A549 (cell line): ENCODE data around the gene ZP1. TPM values are rescaled to one million over a fixed set of nuclear protein-coding genes. Genes with fewer than 3 reads are reported as not detected.

Experiments
- ATAC-seq, 2 experiments: fragments of 200-7000 bp in 1 of 2; fragments of >200 bp in 1 of 2; cut with Nextera tagmentation in 1 of 2; cut with Tn5 transposase in 1 of 2; 3 replicates each; pipeline versions ENCODE4 v1.8.0 to v1.9.1; 2018 to 2020; ENCODE audit warnings: mild to moderate bottlenecking in 1 of 2, moderate library complexity in 1 of 2
- CTCF ChIA-PET: fragments of 300-600 bp; sonication (Branson Sonifier 250); formaldehyde crosslinking; extraction: SDS; loops from one replicate; lab custom pipeline; 2021; ENCODE audit warnings: antibody characterized with exemption, inconsistent platforms; lab: Yijun Ruan, JAX
- POLR2A ChIA-PET: fragments of 350-600 bp; formaldehyde crosslinking; extraction: SDS; loops from one replicate; lab custom pipeline; 2021; ENCODE audit warnings: antibody characterized with exemption, inconsistent platforms; lab: Yijun Ruan, JAX
- DNase-seq, 2 experiments: peaks; one replicate each; pipeline versions ENCODE4 v3.0.0 to v3.0.0-alpha.2; 2011 to 2016; ENCODE audit warnings: low read depth in 1 of 2, low spot score in 1 of 2
- FAIRE-seq: peaks from 2 replicates; lab custom pipeline; 2011; peaks lifted over from hg19 to GRCh38; lab: Jason Lieb, UNC
- H3K27ac ChIP-seq, 2 experiments: fragments of >200 bp; sonication (Bioruptor Twin); formaldehyde crosslinking; 3 replicates each; pipeline ENCODE4 v1.5.1; 2016 to 2017
- H3K4me1 ChIP-seq: fragments of >200 bp; sonication (Bioruptor Twin); formaldehyde crosslinking; 3 replicates; pipeline ENCODE4 v1.6.1; 2016
- H3K4me2 ChIP-seq: fragments of >200 bp; sonication (Bioruptor Twin); formaldehyde crosslinking; 3 replicates; pipeline ENCODE4 v1.6.1; 2016
- H3K4me3 ChIP-seq: fragments of >200 bp; sonication (Bioruptor Twin); formaldehyde crosslinking; 3 replicates; pipeline ENCODE4 v1.5.1; 2016
- H3K9me3 ChIP-seq: fragments of >200 bp; sonication (Bioruptor Twin); formaldehyde crosslinking; 3 replicates; pipeline ENCODE4 v1.6.1; 2016
- CEBPB ChIP-seq, 2 experiments: fragments of >200 bp in 1 of 2; sonication (Bioruptor Twin) in 1 of 2; formaldehyde crosslinking in 1 of 2; IDR thresholded peaks; 2 replicates each; pipeline ENCODE4 v1.6.1; 2012 to 2016
- CHD4 ChIP-seq: fragments of 200-600 bp; sonication (generic); IDR thresholded peaks from 2 replicates; pipeline ENCODE4 v1.6.1; 2016; ENCODE audit warnings: antibody characterized with exemption, mild to moderate bottlenecking, borderline replicate concordance
- E2F6 ChIP-seq: IDR thresholded peaks from 2 replicates; pipeline ENCODE4 v1.6.1; 2012; ENCODE audit warnings: low read depth, borderline replicate concordance
- EHF ChIP-seq: fragments of 250-450 bp; sonication (Bioruptor Pico); IDR thresholded peaks from 2 replicates; pipeline ENCODE4 v1.5.0; 2020; ENCODE audit warnings: mild to moderate bottlenecking
- FOSB ChIP-seq: fragments of 250-450 bp; sonication (Bioruptor Pico); IDR thresholded peaks from 2 replicates; pipeline ENCODE4 v1.5.0; 2020; ENCODE audit warnings: mild to moderate bottlenecking, moderate library complexity
- FOXS1 ChIP-seq: fragments of 250-450 bp; sonication (Bioruptor Pico); IDR thresholded peaks from 2 replicates; pipeline ENCODE4 v1.5.0; 2020; ENCODE audit warnings: mild to moderate bottlenecking, moderate library complexity
- HOXB5 ChIP-seq: fragments of 250-450 bp; sonication (Bioruptor Pico); IDR thresholded peaks from 2 replicates; pipeline ENCODE4 v1.5.0; 2020; ENCODE audit warnings: mild to moderate bottlenecking, moderate library complexity
- JUNB ChIP-seq: fragments of >200 bp; sonication (Bioruptor Twin); formaldehyde crosslinking; IDR thresholded peaks from 2 replicates; pipeline ENCODE4 v1.6.1; 2016
- KDM5A ChIP-seq: fragments of 200-600 bp; sonication (generic); IDR thresholded peaks from 2 replicates; pipeline ENCODE4 v1.6.1; 2016; ENCODE audit warnings: antibody characterized with exemption, mild to moderate bottlenecking
- MAFK ChIP-seq: fragments of 450-650 bp; IDR thresholded peaks from 2 replicates; pipeline ENCODE4 v1.6.1; 2014; ENCODE audit not compliant: partially characterized antibody
- MAX ChIP-seq: IDR thresholded peaks from 2 replicates; pipeline ENCODE4 v1.6.1; 2012
- NR3C1 ChIP-seq: fragments of >200 bp; sonication (Bioruptor Twin); formaldehyde crosslinking; IDR thresholded peaks from 3 replicates; pipeline ENCODE4 v1.6.1; 2017
- RARB ChIP-seq: fragments of 250-450 bp; sonication (Bioruptor Pico); IDR thresholded peaks from 2 replicates; pipeline ENCODE4 v1.8.0; 2021; ENCODE audit warnings: mild to moderate bottlenecking, moderate library complexity
- RCOR1 ChIP-seq: fragments of 150-350 bp; IDR thresholded peaks from 2 replicates; pipeline ENCODE4 v1.6.1; 2014; ENCODE audit warnings: antibody characterized with exemption, low read length, low read depth
- RNF2 ChIP-seq: fragments of 200-600 bp; sonication (generic); IDR thresholded peaks from 2 replicates; pipeline ENCODE4 v1.6.1; 2016; ENCODE audit warnings: low read depth, mild to moderate bottlenecking, antibody characterized with exemption, moderate library complexity, borderline replicate concordance
- ZC3H11A ChIP-seq: fragments of 450-650 bp; IDR thresholded peaks from 2 replicates; pipeline ENCODE4 v1.6.1; 2014; ENCODE audit warnings: antibody characterized with exemption, mild to moderate bottlenecking
- WGBS: methylation state at CpG from one replicate; pipeline ENCODE4 v1.1.6; 2017; ENCODE audit errors: missing lambda C conversion rate; 5-methylcytosine and 5-hydroxymethylcytosine counted together
- polyA plus RNA-seq, 4 experiments: library from polyadenylated mRNA; depleted of rRNA in 3 of 4; stranded (reverse); fragments of >200 nt; fragmentation: RNase III in 1 of 4; extraction: RNeasy Plus Mini Kit Qiagen cat#74134 plus additional on column Dnase treatment in 1 of 4; gene quantifications; 2 replicates in 3 of 4; 3 replicates in 1 of 4; pipeline ENCODE4 v1.2.3, GENCODE V29; 2011 to 2017

The ZP1 gene
- polyA plus RNA-seq, 2 of the 4 experiments (the other 2 are of a cell fraction), result 0.06 to 0.30 TPM

GRCh38 chr11:60836866-60837515, 30.4 kb upstream of the ZP1 start:
- TF ChIP-seq ZC3H11A (no peak), CHD4 (no peak), HOXB5 (CRISPR knock-in tag) (no peak), CEBPB (IDR thresholded peaks at IDR 0.05) (no peak), KDM5A (no peak), EHF (CRISPR knock-in tag) (no peak), FOXS1 (no peak)
- Histone ChIP-seq H3K4me2 (no peak overlapping the region), H3K4me1 (peaks cover 4% of the 10 kb centered on the region; the same call in 1 of the 3 replicates), H3K9me3 (no peaks in the 10 kb centered on the region), H3K27ac (no peak overlapping the region), H3K4me3 (no peak overlapping the region)
- ChIA-PET CTCF (interaction anchor here (0.8 to 3.8 kb wide), 10 partner anchors 9 to 337 kb away, joined by 3 to 18 read pairs (median 4); no protein-coding TSS in a partner anchor), POLR2A (no interaction called here)
- ATAC-seq, result no peak
- no peak for DNase-seq
- no peak for FAIRE-seq
- 65% methylated on average over 7 of the region's 9 CpGs for WGBS

GRCh38 chr11:60838132-60838531, 29.2 kb upstream of the ZP1 start:
- H3K27ac ChIP-seq, result no peak overlapping the region
- H3K4me2 ChIP-seq, result no peak overlapping the region
- H3K9me3 ChIP-seq, result no peaks in the 10 kb centered on the region
- CTCF ChIA-PET, result interaction anchor here (0.7 to 3.8 kb wide), 11 partner anchors 7 to 511 kb away, joined by 3 to 31 read pairs (median 4); no protein-coding TSS in a partner anchor
- H3K4me3 ChIP-seq, result no peak overlapping the region
- ATAC-seq, result peak; percentile 53 to 62
- 53% methylated on average over 7 of the region's 7 CpGs for WGBS
- no peak for FAIRE-seq
- peak in 1 of 2 experiments; percentile 28 for DNase-seq
- peaks cover 4% of the 10 kb centered on the region; the same call in 1 of the 3 replicates for H3K4me1 ChIP-seq
- no peak for TF ChIP-seq JUNB
- no peak for TF ChIP-seq RCOR1
- TF ChIP-seq RNF2, result no peak
- TF ChIP-seq FOSB, result no peak
- TF ChIP-seq NR3C1, result no peak
- TF ChIP-seq KDM5A, result no peak
- POLR2A ChIA-PET, result no interaction called here

- peaks cover 18% of the 10 kb centered on the region; the same call in 1 of the 3 replicates for H3K4me1 ChIP-seq
- H3K4me2 ChIP-seq, result 0 out of 3 replicates have a peak overlapping the region, but pooled peaks have one; percentile 97
- no peaks in the 10 kb centered on the region for H3K9me3 ChIP-seq
- ATAC-seq (no peak), FAIRE-seq (no peak), DNase-seq (no peak)
- no peak overlapping the region for H3K4me3 ChIP-seq
- peak overlapping the region; percentile 87 to 94; a peak in 5 of 6 replicates for H3K27ac ChIP-seq
- CTCF ChIA-PET, result interaction anchor here (0.9 to 3.8 kb wide), 4 partner anchors 9 to 65 kb away, joined by 3 to 31 read pairs (median 4); no protein-coding TSS in a partner anchor
- TF ChIP-seq E2F6 (no peak), MAX (no peak), MAFK (peak; percentile 81), RARB (CRISPR knock-in tag) (no peak)
- 76% methylated on average over 14 of the region's 14 CpGs for WGBS
- POLR2A ChIA-PET, result no interaction called here
Measured at GRCh38 chr11:60840470-60841430, 26.6 kb upstream of the ZP1 start.
